Measurements from ENCODE around the gene L2HGDH.

The L2HGDH gene

GRCh38 chr14:50355692-50356091, 43.7 kb upstream of the L2HGDH start:
- H3K27ac ChIP-seq = no peak overlapping the region
- TF ChIP-seq ZFX (IDR thresholded peaks at IDR 0.05) = no peak
- TF ChIP-seq, protein P1, sequence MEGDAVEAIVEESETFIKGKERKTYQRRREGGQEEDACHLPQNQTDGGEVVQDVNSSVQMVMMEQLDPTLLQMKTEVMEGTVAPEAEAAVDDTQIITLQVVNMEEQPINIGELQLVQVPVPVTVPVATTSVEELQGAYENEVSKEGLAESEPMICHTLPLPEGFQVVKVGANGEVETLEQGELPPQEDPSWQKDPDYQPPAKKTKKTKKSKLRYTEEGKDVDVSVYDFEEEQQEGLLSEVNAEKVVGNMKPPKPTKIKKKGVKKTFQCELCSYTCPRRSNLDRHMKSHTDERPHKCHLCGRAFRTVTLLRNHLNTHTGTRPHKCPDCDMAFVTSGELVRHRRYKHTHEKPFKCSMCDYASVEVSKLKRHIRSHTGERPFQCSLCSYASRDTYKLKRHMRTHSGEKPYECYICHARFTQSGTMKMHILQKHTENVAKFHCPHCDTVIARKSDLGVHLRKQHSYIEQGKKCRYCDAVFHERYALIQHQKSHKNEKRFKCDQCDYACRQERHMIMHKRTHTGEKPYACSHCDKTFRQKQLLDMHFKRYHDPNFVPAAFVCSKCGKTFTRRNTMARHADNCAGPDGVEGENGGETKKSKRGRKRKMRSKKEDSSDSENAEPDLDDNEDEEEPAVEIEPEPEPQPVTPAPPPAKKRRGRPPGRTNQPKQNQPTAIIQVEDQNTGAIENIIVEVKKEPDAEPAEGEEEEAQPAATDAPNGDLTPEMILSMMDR (conservative IDR thresholded peaks at IDR 0.05) = no peak

DNA sequence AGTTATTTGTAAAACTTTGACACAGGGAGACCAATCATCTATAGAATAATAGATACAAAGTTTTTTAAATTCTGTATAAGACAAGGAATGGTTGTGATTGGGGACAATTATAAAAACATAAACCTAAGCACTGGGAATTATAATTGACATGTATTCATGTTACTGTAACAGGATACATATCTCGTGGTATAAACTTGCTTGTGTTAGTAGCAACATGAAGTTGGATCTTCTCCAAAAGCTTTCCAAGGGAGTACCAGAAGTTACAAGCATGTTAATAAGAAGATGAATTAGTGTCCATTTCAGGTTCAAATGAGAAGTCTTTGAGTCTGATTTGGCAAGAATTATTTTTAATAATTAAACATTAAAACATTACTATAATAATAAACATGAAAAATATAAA, 42.5 kb upstream of the L2HGDH start:
- no peak overlapping the region for H3K27ac ChIP-seq
- TF ChIP-seq, protein P1 (conservative IDR thresholded peaks at IDR 0.05) = no peak
- no peak for TF ChIP-seq ZFX (IDR thresholded peaks at IDR 0.05)

GRCh38 chr14:50353126-50353525, 41.1 kb upstream of the L2HGDH start:
- H3K27ac ChIP-seq = no peak overlapping the region
- no peak for TF ChIP-seq ZFX (IDR thresholded peaks at IDR 0.05)
- TF ChIP-seq, protein P1 (conservative IDR thresholded peaks at IDR 0.05) = no peak

- no peak for TF ChIP-seq ZFX (IDR thresholded peaks at IDR 0.05)
- TF ChIP-seq, protein P1 (conservative IDR thresholded peaks at IDR 0.05) = no peak
- H3K27ac ChIP-seq = no peak overlapping the region
These were observed 40.6 kb upstream of the L2HGDH start for GRCh38 chr14:50352584-50352983.

- TF ChIP-seq ZFX (IDR thresholded peaks at IDR 0.05) = no peak
- TF ChIP-seq, protein P1 (conservative IDR thresholded peaks at IDR 0.05) = no peak
- no peak overlapping the region for H3K27ac ChIP-seq
These were observed 38.9 kb upstream of the L2HGDH start for GRCh38 chr14:50350975-50351374.

- no peak overlapping the region for H3K27ac ChIP-seq
- TF ChIP-seq ZFX (IDR thresholded peaks at IDR 0.05) = no peak
- TF ChIP-seq, protein P1 (conservative IDR thresholded peaks at IDR 0.05) = no peak
These were observed 36.9 kb upstream of the L2HGDH start for GRCh38 chr14:50348933-50349332.

GRCh38 chr14:50347521-50347920, 35.5 kb upstream of the L2HGDH start:
- TF ChIP-seq, protein P1 (conservative IDR thresholded peaks at IDR 0.05) = no peak
- no peak for TF ChIP-seq ZFX (IDR thresholded peaks at IDR 0.05)
- peak overlapping the region; percentile 36; the same call in 1 of the 2 replicates for H3K27ac ChIP-seq
